ENCODE data around the gene CAMK4.
"Not testable (repeated sequence)": the region's sequence is repeated elsewhere in the genome, so short reads cannot be mapped to it uniquely, and the experiment has no call there.

The CAMK4 gene

GRCh38 chr5:111386832-111387162 lies 162.6 kb downstream of the CAMK4 start:
- DNase-seq = no peak

- DNase-seq = peak; percentile 43
Observed at GRCh38 chr5:111387361-111387760, 163.2 kb downstream of the CAMK4 start.

- no peak for DNase-seq
Observed at GRCh38 chr5:111389390-111390082, 165.4 kb downstream of the CAMK4 start.

- no peak for DNase-seq
Observed at GRCh38 chr5:111392181-111392580, 168.0 kb downstream of the CAMK4 start.

GRCh38 chr5:111394586-111394985 lies 170.4 kb downstream of the CAMK4 start:
- DNase-seq = no peak

- no peak for DNase-seq
Observed at GRCh38 chr5:111398013-111398412, 173.8 kb downstream of the CAMK4 start.

GRCh38 chr5:111399113-111399512 lies 174.9 kb downstream of the CAMK4 start:
- DNase-seq = no peak

GRCh38 chr5:111401906-111402305 lies 177.7 kb downstream of the CAMK4 start:
- no peak for DNase-seq

GRCh38 chr5:111404270-111404769 lies 180.1 kb downstream of the CAMK4 start:
- no peak for DNase-seq

GRCh38 chr5:111407562-111407961 lies 183.4 kb downstream of the CAMK4 start:
- DNase-seq = no peak

- no peak for DNase-seq
Observed at GRCh38 chr5:111408817-111409216, 184.6 kb downstream of the CAMK4 start.

GRCh38 chr5:111409266-111409665 lies 185.1 kb downstream of the CAMK4 start:
- DNase-seq = not testable (repeated sequence)

GRCh38 chr5:111410067-111410466 lies 185.9 kb downstream of the CAMK4 start:
- DNase-seq = not testable (repeated sequence)

GRCh38 chr5:111411301-111411700 lies 187.1 kb downstream of the CAMK4 start:
- DNase-seq = no peak

GRCh38 chr5:111412593-111412992 lies 188.4 kb downstream of the CAMK4 start:
- no peak for DNase-seq

GRCh38 chr5:111415053-111415452 lies 190.9 kb downstream of the CAMK4 start:
- no peak for DNase-seq

GRCh38 chr5:111422245-111422644 lies 198.1 kb downstream of the CAMK4 start:
- DNase-seq = no peak

- peak; percentile 12 for DNase-seq
Observed at GRCh38 chr5:111422747-111423720, 198.8 kb downstream of the CAMK4 start.

- no peak for DNase-seq
Observed at GRCh38 chr5:111425205-111425604, 201.0 kb downstream of the CAMK4 start.

- no peak for DNase-seq
Observed at GRCh38 chr5:111427762-111428161, 203.6 kb downstream of the CAMK4 start.

- no peak for DNase-seq
Observed at GRCh38 chr5:111432883-111433536, 208.8 kb downstream of the CAMK4 start.

GRCh38 chr5:111434800-111435199 lies 210.6 kb downstream of the CAMK4 start:
- no peak for DNase-seq

GRCh38 chr5:111439473-111440075 lies 215.4 kb downstream of the CAMK4 start:
- no peak for DNase-seq

Data from eye (tissue), 1 donor.